Transverse colon (tissue), 4 donors: ENCODE results near the gene PTGER3. TPM values are rescaled to one million over a fixed set of nuclear protein-coding genes. Genes with fewer than 3 reads are reported as not detected.
A peak's percentile ranks its signal among the peaks of the same experiment; 100 is the strongest.

Experiments
- DNase-seq: peaks from one replicate; pipeline ENCODE4 v3.0.0-alpha.2; 2019
- H3K27ac ChIP-seq, 4 donors: fragments of 200-600 bp; sonication (generic); 2 replicates each; pipeline ENCODE4 v1.5.1; 2016 to 2018; ENCODE audit warnings: inconsistent platforms in 4 of 4
- H3K27me3 ChIP-seq: fragments of 200-600 bp; sonication (generic); 2 replicates; pipeline ENCODE4 v1.5.1; 2017; ENCODE audit warnings: inconsistent platforms
- H3K36me3 ChIP-seq, 4 donors: fragments of 200-600 bp; sonication (generic); 2 replicates each; pipeline ENCODE4 v1.5.1; 2017 to 2019; ENCODE audit warnings: inconsistent platforms in 4 of 4
- H3K4me1 ChIP-seq, 4 donors: fragments of 200-600 bp; sonication (generic); 2 replicates each; pipeline ENCODE4 v1.5.1; 2017 to 2020; ENCODE audit warnings: inconsistent platforms in 4 of 4
- H3K4me3 ChIP-seq, 4 donors: fragments of 200-600 bp; sonication (generic); 1 replicate in 1 of 4; 2 replicates in 3 of 4; pipeline versions ENCODE4 v1.5.1 to v1.6.1; 2017 to 2019; ENCODE audit warnings: inconsistent platforms in 4 of 4
- H3K9me3 ChIP-seq, 2 donors: fragments of 200-600 bp; sonication (generic); 2 replicates each; pipeline ENCODE4 v1.5.1; 2017 to 2019; ENCODE audit warnings: inconsistent platforms in 2 of 2
- CTCF ChIP-seq, 5 experiments: fragments of 200-600 bp in 3 of 5; fragments of 450-650 bp in 2 of 5; sonication (generic) in 3 of 5; IDR thresholded peaks; 1 replicate in 2 of 5; 2 replicates in 3 of 5; pipeline ENCODE4 v1.5.1; 2016 to 2017; ENCODE audit warnings: antibody characterized with exemption in 5 of 5, inconsistent platforms in 3 of 5, mild to moderate bottlenecking in 2 of 5, moderate library complexity in 1 of 5
- EP300 ChIP-seq: sonication (generic); formaldehyde crosslinking; IDR thresholded peaks from one replicate; pipeline ENCODE4 v1.6.1; 2017; ENCODE audit warnings: antibody characterized with exemption, low read depth
- POLR2A ChIP-seq: fragments of 450-650 bp; IDR thresholded peaks from one replicate; pipeline ENCODE4 v1.6.1; 2016; ENCODE audit warnings: antibody characterized with exemption, mild to moderate bottlenecking, moderate library complexity
- POLR2AphosphoS5 ChIP-seq, 3 donors: sonication (generic); formaldehyde crosslinking; IDR thresholded peaks; one replicate each; pipeline ENCODE4 v1.6.1; 2016; ENCODE audit warnings: antibody characterized with exemption in 3 of 3
- WGBS, 2 donors: methylation state at CpG; one replicate each; pipeline ENCODE4 v1.1.5; 2018; ENCODE audit warnings: low coverage in 1 of 2; 5-methylcytosine and 5-hydroxymethylcytosine counted together
- in situ Hi-C, 4 donors: fragments of 200-750 bp; cut with MboI; loops; one replicate each; pipeline versions ENCODE4 v1.15.0 to v1.15.1; 2017; ENCODE audit warnings: low sequenced_read_pairs in 3 of 4, low pct_ligation_motif_present in 1 of 4, low pct_unique_long_range_greater_than_20kb in 1 of 4
- intact Hi-C: fragments of 100-400 bp; cut with DNase I; formaldehyde crosslinking; loops from one replicate; pipeline ENCODE4 v1.15.1; 2023; ENCODE audit warnings: low total_unique reads
- total RNA-seq, 4 donors: library from RNA; depleted of rRNA; stranded (reverse); fragments of >200 nt; gene quantifications; one replicate each; pipeline ENCODE4 v1.1.0, GENCODE V29; 2016

Gene PTGER3
- total RNA-seq, 4 donors from 2014 or later = 4.8 to 37.0 (median 18.5) TPM

- intact Hi-C loops = loop anchor here (5.0 kb wide), 2 partner anchors 360 to 515 kb away; no protein-coding TSS in a partner anchor
- Histone ChIP-seq H3K4me1 (peaks cover 0 to 22% (median 9%) of the 10 kb centered on the region in 4 donors), H3K9me3 (no peaks in the 10 kb centered on the region), H3K27me3 (peaks cover 57% of the 10 kb centered on the region), H3K36me3 (no peaks in the 10 kb centered on the region), H3K4me3 (peak overlapping the region; percentile 30 to 58 (median 42)), H3K27ac (peak overlapping the region in 3 of 4 donors; percentile 26 to 71 (median 44))
- in situ Hi-C loops = loop anchor here in 3 of 4 donors (10.0 to 25.0 kb wide), 4 partner anchors 352 to 522 kb away; no protein-coding TSS in a partner anchor
- TF ChIP-seq POLR2AphosphoS5 (IDR thresholded peaks at IDR 0.05) = no peak
- TF ChIP-seq EP300 = no peak
- peak; percentile 10 for DNase-seq
- 10% methylated on average over 50 of the region's 73 CpGs; no CpG with 5 or more reads in 1 of the 2 donors for WGBS, 2 donors
These were observed 553 bp downstream of the PTGER3 start for GRCh38 chr1:71046891-71047634.

- in situ Hi-C loops (loop anchor here in 3 of 4 donors (10.0 to 25.0 kb wide), 4 partner anchors 351 to 521 kb away; no protein-coding TSS in a partner anchor), intact Hi-C loops (loop anchor here (5.0 kb wide), 2 partner anchors 358 to 513 kb away; no protein-coding TSS in a partner anchor)
- no peaks in the 10 kb centered on the region for H3K36me3 ChIP-seq
- H3K9me3 ChIP-seq = no peaks in the 10 kb centered on the region
- TF ChIP-seq CTCF (IDR thresholded peaks at IDR 0.05) (no peak), POLR2AphosphoS5 (IDR thresholded peaks at IDR 0.05) (no peak), POLR2A (no peak), EP300 (no peak)
- H3K4me1 ChIP-seq = peaks cover 0 to 22% (median 9%) of the 10 kb centered on the region in 4 donors
- no peak for DNase-seq
- peak overlapping the region in 1 of 4 donors; percentile 5 for H3K4me3 ChIP-seq
- 71 to 74% methylated on average over 5 to 16 of the region's 16 CpGs for WGBS, 2 donors
- H3K27me3 ChIP-seq = peaks cover 57% of the 10 kb centered on the region
- H3K27ac ChIP-seq = peak overlapping the region in 1 of 4 donors; percentile 17
These were observed 2.1 kb downstream of the PTGER3 start for GRCh38 chr1:71045463-71046028.

GRCh38 chr1:71044833-71045232 lies 2.8 kb downstream of the PTGER3 start:
- Histone ChIP-seq H3K27ac (no peak overlapping the region), H3K4me1 (peaks cover 0 to 22% (median 9%) of the 10 kb centered on the region in 4 donors), H3K4me3 (peak overlapping the region in 1 of 4 donors; percentile 5), H3K27me3 (peaks cover 57% of the 10 kb centered on the region), H3K36me3 (no peaks in the 10 kb centered on the region), H3K9me3 (no peaks in the 10 kb centered on the region)
- DNase-seq = no peak
- TF ChIP-seq POLR2A = no peak
- no peak for TF ChIP-seq EP300
- TF ChIP-seq CTCF (IDR thresholded peaks at IDR 0.05) = no peak
- no peak for TF ChIP-seq POLR2AphosphoS5 (IDR thresholded peaks at IDR 0.05)
- intact Hi-C loops = loop anchor here (5.0 kb wide), 2 partner anchors 358 to 513 kb away; no protein-coding TSS in a partner anchor
- in situ Hi-C loops = loop anchor here in 3 of 4 donors (10.0 to 25.0 kb wide), 4 partner anchors 350 to 520 kb away; no protein-coding TSS in a partner anchor
- WGBS, 2 donors = 62 to 80% methylated on average over 1 of the region's 1 CpG

GRCh38 chr1:71043065-71043464 lies 4.6 kb downstream of the PTGER3 start:
- in situ Hi-C loops (loop anchor here in 3 of 4 donors (10.0 to 25.0 kb wide), 4 partner anchors 348 to 518 kb away; no protein-coding TSS in a partner anchor), intact Hi-C loops (no loop called here)
- TF ChIP-seq CTCF (IDR thresholded peaks at IDR 0.05) (no peak), POLR2A (no peak), POLR2AphosphoS5 (IDR thresholded peaks at IDR 0.05) (no peak), EP300 (no peak)
- no peaks in the 10 kb centered on the region for H3K36me3 ChIP-seq
- H3K4me3 ChIP-seq = no peak overlapping the region
- DNase-seq = no peak
- peaks cover 0 to 18% (median 8%) of the 10 kb centered on the region in 4 donors for H3K4me1 ChIP-seq
- H3K9me3 ChIP-seq = no peaks in the 10 kb centered on the region
- peak overlapping the region in 1 of 4 donors; percentile 48 for H3K27ac ChIP-seq
- peaks cover 41% of the 10 kb centered on the region for H3K27me3 ChIP-seq
